Mucosa of gallbladder (tissue), 1 donor: Measurements from ENCODE around the gene MYO18B. TPM values are rescaled to one million over a fixed set of nuclear protein-coding genes. Genes with fewer than 3 reads are reported as not detected.

Source experiments
- DNase-seq: peaks from one replicate; pipeline ENCODE4 v3.0.0-alpha.2; 2020; ENCODE audit warnings: low spot score
- total RNA-seq: library from RNA; stranded (reverse); gene quantifications from one replicate; pipeline ENCODE4 v1.2.1, GENCODE V29; 2021
- donor health status: DM: no; HTN: no; CAD: no.

MYO18B gene
- total RNA-seq, 1 donor from 2014 or later: 0.06 TPM

DNA sequence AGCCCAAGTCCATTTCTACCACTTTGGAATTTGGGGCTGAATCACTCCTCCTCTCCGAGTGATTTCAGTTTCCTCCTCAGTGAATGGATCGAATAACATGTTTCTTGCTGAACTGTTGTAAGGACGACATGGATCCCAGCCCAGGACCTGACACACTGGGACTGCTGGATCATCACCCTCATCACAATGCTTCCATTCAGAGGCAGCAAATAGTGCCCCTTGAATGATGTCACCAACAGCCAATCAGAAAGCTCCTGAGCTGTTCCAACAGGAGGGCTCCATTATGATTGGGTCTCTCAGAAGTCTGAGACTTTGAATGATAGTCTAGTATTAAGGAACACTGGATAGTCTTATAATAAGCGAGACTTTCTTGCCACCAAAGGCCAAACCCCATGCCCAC lies 158.9 kb downstream of the MYO18B start:
- no peak for DNase-seq

DNA sequence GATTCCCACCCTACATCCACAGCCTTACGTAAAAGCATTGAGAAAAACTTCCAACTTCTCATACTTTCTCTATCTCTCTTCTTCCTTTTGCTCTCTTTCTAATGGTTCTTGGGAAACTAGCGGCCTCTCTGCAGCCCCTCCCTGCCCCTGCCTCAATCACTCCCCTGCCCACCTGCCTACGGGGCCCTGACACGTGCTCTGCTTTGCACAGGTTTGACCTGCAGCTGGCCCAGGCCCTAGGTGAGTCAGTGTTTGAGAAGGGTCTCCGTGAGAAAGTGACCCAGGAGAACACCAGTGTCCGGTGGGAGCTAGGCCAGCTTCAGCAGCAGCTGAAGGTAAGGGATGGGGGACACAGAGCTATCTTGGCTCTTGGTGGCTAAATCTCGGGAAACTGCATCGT lies 160.4 kb downstream of the MYO18B start:
- no peak for DNase-seq

DNA sequence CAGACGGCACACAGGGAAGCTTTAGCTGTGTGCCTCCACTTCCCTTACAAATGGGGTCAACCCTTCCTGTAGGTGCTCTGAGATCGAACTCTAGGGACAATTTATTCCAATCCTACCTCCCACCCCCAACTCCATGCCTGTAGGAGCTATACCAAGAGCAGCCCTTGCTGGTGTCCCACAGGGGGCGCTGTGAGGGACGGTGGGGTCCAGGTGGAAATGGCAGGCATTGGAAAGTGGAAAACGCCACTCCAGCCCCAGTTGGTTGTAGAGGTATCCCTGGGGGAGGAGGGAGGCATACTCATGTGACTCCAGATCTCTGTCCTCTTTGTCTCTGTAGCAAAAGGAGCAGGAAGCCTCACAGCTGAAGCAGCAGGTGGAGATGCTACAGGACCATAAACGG lies 161.3 kb downstream of the MYO18B start:
- DNase-seq: no peak

DNA sequence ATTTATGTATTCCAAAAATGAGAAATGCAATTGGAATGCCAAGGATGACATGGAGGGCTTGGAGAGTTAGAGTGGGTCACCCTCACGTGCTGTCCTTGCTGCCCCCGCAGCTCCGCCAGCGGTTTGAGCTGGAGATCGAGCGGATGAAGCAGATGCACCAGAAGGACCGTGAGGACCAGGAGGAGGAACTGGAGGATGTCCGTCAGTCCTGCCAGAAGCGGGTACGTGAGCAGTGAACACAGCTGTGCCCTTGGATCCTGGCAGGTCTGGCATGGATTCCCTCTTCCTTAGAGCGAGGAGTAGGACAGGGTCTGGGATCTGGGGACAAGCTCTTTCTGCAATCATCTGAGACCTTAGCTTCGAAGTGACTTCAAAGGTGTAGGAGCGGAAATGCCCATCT lies 166.2 kb downstream of the MYO18B start:
- DNase-seq: no peak

DNA sequence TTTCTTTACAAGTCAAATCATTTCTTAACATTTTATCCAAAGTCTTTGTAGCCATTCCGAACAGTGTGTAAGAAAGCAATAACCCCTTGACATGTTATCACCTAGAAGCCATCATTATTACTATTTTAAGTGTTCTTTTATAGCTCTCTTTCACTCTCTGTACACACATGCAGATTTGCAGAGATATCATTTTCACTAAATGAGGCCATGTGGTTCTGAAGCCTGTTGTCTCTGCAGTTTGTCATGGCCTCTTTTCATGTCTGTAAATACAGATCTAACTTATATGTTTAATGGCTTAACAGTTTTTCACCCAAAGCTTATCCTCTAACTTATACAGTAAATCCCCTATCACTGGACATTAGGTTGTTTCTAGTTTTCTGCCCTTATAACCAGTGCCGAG lies 166.8 kb downstream of the MYO18B start:
- DNase-seq: no peak

DNA sequence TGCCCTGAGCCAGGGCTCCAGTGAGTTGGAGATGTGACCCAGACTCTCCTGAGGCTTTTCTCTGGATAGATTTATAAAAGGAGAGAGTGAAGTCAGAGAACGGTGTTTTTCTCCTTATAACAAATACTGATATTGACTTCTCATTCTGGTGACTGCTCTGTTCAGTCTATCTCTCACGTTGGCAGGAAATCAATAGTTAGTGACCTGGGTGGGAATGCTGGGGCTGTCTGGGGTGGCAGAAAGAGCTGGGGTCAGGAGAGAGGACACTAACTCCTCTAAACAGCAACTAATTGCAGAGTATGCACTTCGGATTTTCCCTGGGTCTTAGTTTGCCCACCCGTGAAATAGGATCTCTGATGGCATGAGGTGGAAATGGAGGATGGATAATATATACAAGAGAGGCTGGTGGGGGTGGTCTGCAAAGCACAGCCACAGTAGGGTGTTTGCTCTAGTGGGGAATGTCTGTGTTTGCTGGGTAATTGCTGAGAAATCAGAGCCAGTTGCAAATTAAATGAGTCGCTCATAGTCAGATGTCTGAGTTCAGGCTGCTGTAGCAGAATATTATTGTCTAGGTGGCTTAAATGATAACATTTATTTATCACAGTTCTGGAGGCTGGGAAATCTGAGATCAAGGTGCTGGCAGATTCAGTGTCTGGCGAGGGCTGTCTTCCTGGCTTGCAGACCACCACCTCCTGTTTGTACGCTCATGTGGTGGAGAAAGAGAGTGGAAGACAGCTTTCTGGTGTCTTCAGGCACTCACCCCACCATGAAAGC lies 167.8 kb downstream of the MYO18B start:
- no peak for DNase-seq

DNA sequence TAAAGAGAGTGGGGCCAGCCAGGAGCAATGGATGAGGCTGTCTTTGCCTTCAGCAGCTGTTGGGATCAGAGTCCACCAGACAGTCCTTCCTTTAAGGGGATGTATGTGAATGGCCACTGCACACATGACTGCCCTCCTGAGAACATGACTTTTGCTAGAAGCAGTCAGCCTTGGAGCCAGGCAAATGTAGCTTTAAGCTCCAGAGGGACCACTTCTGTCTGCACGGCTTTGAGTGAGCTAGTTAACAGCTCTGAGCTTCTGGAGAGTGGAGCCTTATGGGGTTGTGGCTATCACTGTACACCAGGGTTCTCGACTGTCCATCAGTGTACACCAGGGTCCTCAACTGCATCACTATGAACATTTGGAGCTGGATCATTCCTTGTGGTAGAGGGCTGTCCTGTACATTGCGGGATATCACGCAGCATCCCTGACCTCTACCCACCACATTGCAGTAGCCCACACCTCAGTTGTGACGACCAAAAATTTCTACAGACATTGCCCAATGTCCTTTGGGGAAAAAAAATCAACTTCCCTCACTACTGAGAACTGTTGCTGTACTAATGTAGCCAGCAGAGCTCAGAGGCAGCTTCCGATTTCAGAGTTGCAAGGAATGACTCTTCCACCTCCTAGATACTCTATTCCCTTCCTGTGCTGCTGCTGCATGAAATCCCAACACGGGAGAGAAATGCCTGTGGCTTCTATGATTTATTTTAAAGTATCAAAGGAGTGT lies 169.4 kb downstream of the MYO18B start:
- DNase-seq: no peak

DNA sequence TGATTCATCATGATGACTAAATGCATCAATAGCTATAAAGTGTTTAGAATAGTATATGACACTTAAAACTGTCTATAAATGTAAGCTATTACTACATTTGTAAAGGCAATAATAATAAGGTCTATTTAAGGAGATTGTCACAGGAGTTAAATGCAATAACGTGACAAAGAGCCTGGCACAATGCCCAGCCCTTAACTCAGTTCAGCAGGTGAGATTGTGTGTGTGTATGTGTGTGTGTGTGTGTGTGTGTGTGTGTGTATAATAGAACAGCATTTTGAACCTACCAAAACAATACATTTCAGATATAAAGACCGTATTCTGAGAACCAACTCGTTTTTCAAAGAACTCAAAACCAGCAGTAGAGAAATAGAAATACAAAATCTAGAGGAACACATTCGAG lies 177.5 kb downstream of the MYO18B start:
- DNase-seq: no peak

DNA sequence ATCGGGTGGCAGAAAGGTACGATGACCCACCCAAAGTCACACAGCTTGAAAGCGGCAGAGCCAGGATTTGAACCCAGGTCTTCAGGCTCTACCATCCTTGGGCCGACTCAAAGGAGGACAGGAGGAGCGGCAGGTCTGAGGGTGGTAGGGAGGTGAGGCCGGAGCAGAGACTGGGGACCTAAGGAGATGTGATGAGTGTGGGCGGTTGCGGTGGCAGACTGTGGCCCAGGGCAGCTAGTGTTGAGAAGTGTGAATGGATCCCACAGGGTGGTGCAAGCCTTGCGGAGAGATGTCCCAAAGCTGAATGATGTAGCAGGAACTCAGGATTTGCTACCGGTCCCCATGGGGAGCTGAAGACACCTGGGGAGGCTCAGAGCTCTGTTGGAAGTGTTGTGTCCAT lies 180.2 kb downstream of the MYO18B start:
- no peak for DNase-seq

DNA sequence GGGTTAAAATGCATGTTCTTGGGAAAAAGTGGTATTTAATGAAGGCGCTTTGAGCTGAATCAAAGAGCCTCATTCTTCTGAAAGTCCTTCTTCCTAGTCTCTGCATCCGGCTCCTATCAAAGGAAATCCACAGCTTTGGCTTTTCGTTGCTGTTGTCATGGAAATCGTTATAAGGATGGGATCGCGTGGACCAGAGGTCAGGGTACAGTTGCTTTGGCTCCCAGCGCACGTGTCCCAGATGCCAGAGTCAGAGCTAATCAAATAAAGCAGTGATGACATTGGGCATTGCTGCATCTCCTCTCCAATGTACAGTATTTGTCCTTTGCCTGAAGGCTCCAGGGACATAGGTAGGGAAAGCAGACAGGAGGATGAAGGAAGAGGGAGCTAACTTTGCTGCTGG lies 181.9 kb downstream of the MYO18B start:
- DNase-seq: no peak

DNA sequence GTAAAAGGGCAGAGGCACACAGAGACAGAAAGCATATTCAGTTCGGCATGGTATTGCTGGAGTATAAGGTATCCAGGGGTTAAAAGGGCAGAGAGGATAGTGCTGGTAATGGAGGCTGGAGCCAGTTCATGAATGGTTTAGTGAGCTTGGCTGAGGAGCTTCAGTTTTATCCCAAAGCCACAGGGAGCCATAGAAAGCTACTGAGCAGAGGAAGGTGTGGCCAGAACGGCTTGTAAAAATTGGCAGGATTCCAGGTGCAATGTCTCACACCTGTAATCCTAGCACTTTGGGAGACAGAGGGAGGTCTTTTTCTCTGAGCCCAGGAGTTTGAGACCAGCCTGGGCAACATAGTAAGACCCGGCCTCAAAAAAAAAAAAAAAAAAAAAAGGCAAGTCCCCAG lies 186.1 kb downstream of the MYO18B start:
- no peak for DNase-seq

DNA sequence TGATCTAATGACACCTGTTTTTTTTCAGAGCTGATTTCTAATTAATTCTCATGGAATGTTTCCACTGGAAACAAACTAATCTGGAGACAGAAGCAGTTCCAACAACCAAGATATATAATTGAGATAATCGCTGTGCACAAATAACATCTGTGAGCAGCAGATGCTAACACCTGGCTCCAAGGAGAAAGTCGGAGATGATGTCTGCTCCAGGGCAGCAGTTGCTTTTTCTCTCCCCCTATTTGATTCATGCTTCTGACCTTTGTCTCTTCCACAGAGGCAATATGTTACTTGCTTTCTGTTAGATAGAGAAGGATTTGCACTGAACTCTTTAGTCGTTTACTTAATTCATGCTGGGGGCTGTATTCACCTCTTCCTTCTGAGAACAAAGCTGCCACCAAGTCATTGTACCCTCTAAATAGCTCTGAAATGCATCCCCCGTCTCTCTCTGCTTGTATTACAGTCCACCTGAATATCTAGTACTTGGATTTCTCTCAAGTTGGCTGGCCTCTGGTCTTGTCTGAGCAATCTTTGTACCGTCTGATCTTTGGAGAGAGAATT lies 187.4 kb downstream of the MYO18B start:
- no peak for DNase-seq

DNA sequence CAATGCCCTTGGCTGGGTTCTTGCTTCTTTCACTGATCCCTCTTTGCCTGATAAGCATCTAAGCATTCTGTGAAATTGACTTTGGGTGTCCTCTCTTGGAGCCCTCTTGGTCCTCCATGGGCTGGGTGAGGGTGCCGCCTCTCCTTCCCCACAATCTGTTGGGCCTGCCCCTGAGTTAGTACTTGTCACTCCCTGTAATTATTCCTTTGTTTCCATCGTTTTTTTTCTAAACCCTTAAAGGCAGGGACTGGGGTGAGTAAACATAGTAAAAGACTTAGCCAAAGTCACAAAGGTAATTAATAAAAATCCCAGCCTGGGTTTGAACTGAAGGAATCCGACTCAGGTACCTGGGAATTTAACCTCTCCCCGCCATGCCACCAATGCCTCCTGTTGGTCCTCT lies 188.1 kb downstream of the MYO18B start:
- DNase-seq: no peak

DNA sequence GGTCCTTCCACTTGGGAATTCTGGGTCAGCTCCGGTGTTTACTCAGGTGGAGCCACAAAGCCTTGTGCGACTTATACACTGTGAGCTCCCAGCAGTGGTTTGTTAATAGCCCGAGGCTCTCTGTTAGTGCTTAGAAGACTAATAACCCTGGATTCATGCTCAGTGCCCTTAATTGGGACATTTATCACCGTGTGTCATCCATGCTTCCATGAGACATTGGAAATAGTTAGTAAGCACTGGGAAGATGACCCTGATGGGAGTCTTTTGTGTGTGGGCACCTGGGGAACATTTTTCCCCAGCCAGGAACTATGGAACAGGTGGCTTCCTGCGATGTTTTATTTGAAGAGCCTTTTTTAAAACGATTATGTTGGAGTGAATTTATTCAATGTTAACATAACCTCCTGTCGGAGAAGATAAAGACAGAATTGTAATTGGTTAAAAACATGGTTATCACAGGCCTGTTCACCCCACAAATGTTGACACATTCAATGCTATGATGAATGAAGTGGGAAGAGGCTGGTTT lies 188.9 kb downstream of the MYO18B start:
- no peak for DNase-seq

DNA sequence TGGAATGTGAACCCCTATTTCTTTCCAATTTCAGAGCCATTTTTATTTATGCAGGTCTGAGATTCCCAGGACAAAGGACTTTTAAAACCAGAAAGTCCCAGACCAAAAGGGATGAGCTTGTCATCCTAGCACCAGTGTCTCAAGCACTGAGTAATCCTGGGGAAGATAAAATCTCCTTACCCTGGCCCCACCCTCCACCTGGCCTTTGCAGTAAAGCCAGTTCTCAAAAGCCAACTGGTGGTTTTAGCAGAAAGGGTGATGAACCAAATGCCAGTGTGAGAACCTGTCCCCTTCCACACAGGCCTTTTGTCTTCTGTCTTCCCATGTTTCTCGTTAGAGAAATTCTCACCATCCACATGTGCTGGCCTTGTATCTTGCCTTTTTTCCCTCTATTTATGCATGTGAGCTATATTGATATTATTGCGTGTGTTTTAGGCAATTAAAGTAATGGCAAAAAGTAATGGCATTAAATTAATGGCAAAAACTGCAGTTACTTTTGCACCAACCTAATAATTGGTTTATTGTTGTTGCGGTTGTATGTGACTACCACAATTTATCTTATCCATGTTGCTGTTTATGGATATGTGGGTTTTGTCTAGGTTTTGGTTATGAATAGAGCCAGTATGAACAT lies 191.3 kb downstream of the MYO18B start:
- no peak for DNase-seq

DNA sequence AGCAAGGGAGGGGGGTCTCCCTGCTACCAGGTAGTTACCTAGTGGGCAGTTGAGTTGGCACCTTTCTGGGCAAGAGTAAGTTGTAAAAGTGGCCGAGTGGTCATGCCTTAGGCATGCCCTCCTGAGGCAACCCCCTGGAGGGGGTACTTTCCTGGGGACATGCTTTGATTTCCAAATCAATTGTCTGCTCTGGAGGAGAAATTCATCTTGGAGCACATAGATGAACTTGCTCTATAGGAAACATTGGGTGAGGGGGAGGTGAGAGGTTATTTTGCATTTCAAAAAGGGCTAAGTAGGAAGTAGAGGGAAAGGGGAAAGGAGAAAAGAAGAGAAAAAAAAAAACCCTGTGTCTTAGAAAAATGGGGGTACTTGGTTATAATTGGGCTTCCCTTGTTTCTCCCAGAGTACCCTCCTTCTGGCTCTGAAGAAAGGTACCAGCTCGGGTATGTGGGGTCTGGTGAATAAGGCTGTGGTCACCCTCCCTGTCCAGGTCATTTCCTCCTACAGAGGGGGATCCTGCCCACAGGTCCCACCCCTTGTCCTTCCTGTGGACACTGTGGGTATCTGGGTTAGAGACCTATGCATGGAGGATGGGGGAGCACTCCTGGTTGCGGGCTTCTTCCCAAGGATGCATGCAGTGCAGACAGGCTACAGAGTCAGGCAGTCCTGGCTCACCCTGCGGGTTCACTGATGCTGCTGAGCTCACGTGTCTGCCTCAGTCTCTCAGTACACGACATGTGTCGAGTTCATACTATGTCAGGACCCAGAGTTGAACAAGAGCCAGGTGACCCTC lies 193.5 kb downstream of the MYO18B start:
- DNase-seq: no peak

DNA sequence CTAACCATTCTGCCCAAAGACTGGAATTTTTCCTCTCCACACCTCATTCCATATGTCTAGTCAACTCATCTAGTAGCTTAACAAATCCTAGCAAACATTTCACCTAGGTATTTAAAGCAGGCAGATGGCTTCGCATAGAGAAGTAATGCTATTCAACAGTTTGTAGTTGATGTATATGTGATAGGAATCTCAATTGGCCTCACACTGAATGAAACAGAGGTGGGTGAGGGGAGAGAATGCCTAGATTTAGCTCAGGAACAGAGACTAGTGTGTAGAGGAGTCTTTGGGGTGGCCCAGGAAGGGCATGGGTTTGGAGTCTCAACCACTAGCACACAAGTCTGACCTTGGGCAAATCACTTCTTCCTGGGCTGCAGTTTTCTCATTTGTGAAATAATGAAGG lies 196.2 kb downstream of the MYO18B start:
- DNase-seq: no peak

DNA sequence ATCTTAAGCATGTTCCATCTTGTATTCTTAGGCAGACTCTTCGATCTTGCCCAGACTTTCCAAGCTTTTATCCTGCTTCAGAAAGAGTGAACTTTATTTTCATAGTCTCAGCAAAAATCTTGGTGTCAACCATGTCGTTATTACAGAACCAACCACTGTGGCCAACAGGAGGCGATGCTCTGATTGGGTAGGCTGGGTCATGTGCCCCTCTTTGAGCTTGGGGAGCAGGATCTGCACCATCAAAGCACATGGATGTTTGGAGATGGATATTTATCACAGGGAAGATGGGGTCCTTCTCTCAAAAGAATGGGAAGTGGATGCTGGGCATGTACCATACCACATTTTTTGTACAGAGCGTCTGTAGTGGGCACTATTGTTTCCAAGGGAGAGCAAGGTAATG lies 197.4 kb downstream of the MYO18B start:
- DNase-seq: no peak

DNA sequence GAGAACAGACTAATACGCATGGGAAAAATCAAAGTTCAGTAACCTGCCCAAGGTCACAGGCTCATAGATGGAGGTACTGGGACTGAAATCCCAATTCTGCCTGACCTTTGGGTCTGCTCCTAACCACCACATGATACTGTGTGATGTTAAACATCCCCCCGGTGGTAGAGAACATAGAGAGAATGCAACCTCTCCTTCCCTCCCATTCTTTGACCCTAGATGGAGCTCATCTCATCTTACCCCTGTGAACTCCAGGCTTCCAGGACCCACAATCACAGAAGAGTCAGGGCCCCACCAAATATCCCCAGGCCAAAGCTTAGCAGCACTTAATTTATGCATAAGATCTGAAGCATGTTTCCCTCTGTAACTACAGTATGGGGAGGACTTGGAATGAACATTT lies 198.5 kb downstream of the MYO18B start:
- no peak for DNase-seq

DNA sequence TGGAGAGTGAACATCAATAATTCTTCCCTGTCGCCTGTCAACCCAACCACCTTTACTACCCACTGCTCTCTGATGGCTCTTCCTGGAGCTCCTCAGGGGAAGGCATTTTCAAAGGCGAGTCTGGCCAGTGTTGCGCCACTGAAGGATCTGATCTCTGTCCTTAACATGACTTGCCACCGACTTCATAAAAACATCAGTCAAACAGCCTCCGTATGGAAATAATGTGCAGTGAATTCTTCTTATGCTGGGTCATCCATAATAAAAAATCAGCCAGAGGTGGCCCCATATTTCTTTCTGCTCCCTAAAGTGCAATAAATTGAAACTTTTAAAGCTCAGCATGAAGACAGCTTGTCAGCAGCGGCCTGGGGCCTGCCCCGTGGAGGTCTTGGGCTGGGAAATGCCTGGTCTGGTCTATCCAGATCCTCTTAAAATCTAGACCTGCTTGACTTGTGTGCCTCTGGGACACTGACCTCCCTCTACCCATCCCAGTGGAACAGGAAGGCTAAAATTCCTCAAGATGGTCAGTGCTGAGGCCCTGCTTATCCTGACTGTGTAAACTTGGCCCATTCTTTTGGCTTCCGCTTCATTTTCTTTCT lies 199.5 kb downstream of the MYO18B start:
- DNase-seq: no peak

DNA sequence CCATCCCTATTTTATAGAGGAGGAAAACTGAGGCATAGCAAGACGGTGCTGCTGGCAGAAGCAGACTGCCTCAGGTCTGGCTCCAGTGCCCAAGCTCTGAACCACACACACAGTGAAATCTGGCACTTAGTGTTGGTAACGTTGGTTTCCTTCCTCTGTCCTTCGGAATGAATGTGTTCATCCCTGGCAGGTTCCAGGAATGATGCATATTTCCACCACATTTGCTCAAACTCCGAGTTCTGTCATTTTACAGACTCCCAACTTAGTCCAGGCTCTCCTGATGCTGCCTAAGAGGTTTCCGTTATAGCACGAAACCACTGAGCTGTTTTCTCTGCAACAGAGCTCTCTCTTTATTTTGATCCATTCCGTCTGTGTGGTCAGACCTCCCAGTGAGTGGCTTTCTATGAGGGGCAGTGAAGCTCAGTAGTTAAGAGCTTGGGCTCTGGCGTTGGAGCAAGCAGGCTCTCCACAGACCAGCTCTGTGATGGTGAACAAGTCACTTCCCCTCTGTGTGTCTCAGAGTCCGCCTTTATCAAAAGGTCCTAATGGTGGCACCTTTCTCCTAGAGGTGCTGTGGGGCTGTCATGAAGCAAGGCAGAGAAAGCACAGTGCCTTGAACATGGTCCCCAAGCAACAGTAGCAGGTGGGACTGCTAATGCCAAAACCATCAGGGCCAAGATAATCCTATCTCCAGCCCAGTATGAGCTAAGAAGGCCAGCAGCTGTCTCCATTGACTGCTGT lies 200.3 kb downstream of the MYO18B start:
- no peak for DNase-seq
